Suprapubic skin (tissue), 4 donors: ENCODE results near the gene CCL24. TPM values are rescaled to one million over a fixed set of nuclear protein-coding genes. Genes with fewer than 3 reads are reported as not detected.
"Not testable (repeated sequence)": the region's sequence is repeated elsewhere in the genome, so short reads cannot be mapped to it uniquely, and the experiment has no call there.

Source experiments
- DNase-seq, 2 donors: peaks; one replicate each; pipeline ENCODE4 v3.0.0-alpha.2; 2019; ENCODE audit warnings: low spot score in 2 of 2
- H3K27ac ChIP-seq: fragments of 200-600 bp; sonication (generic); one replicate; pipeline ENCODE4 v1.5.1; 2019
- H3K27me3 ChIP-seq: fragments of 200-600 bp; sonication (generic); one replicate; pipeline ENCODE4 v1.5.1; 2019
- H3K36me3 ChIP-seq: fragments of 200-600 bp; sonication (generic); one replicate; pipeline ENCODE4 v1.5.1; 2019
- H3K4me1 ChIP-seq: fragments of 200-600 bp; sonication (generic); one replicate; pipeline ENCODE4 v1.5.1; 2019
- H3K4me3 ChIP-seq: fragments of 200-600 bp; sonication (generic); one replicate; pipeline ENCODE4 v1.5.1; 2019; ENCODE audit warnings: mild to moderate bottlenecking
- H3K9me3 ChIP-seq: fragments of 200-600 bp; sonication (generic); one replicate; pipeline ENCODE4 v1.5.1; 2019
- EP300 ChIP-seq: sonication (generic); formaldehyde crosslinking; IDR thresholded peaks from one replicate; pipeline ENCODE4 v1.6.1; 2017; ENCODE audit warnings: antibody characterized with exemption
- POLR2A ChIP-seq, 2 donors: fragments of 450-650 bp; IDR thresholded peaks; one replicate each; pipeline ENCODE4 v1.6.1; 2017; ENCODE audit warnings: antibody characterized with exemption in 2 of 2, mild to moderate bottlenecking in 2 of 2, moderate library complexity in 2 of 2
- POLR2AphosphoS5 ChIP-seq, 3 donors: sonication (generic); formaldehyde crosslinking; IDR thresholded peaks; one replicate each; pipeline ENCODE4 v1.6.1; 2017; ENCODE audit warnings: antibody characterized with exemption in 3 of 3
- WGBS: methylation state at CpG from one replicate; pipeline ENCODE4 v1.1.5; 2018; 5-methylcytosine and 5-hydroxymethylcytosine counted together
- total RNA-seq, 4 donors: library from RNA; depleted of rRNA; stranded (reverse); fragments of >200 nt; gene quantifications; one replicate each; pipeline ENCODE4 v1.1.0, GENCODE V29; 2016
- TF ChIP-seq, protein P1 (sequence below), 2 donors: fragments of 200-600 bp in 1 of 2; fragments of 450-650 bp in 1 of 2; sonication (generic) in 1 of 2; IDR thresholded peaks; one replicate each; pipeline ENCODE4 v1.5.1; 2016 to 2019; ENCODE audit warnings: antibody characterized with exemption in 2 of 2, mild to moderate bottlenecking in 1 of 2, moderate library complexity in 1 of 2

CCL24 gene
- total RNA-seq, 4 donors from 2014 or later = 2.6 to 2.7 TPM; not detected in 2

- TF ChIP-seq POLR2A (IDR thresholded peaks at IDR 0.05) = no peak
- TF ChIP-seq, protein P1, sequence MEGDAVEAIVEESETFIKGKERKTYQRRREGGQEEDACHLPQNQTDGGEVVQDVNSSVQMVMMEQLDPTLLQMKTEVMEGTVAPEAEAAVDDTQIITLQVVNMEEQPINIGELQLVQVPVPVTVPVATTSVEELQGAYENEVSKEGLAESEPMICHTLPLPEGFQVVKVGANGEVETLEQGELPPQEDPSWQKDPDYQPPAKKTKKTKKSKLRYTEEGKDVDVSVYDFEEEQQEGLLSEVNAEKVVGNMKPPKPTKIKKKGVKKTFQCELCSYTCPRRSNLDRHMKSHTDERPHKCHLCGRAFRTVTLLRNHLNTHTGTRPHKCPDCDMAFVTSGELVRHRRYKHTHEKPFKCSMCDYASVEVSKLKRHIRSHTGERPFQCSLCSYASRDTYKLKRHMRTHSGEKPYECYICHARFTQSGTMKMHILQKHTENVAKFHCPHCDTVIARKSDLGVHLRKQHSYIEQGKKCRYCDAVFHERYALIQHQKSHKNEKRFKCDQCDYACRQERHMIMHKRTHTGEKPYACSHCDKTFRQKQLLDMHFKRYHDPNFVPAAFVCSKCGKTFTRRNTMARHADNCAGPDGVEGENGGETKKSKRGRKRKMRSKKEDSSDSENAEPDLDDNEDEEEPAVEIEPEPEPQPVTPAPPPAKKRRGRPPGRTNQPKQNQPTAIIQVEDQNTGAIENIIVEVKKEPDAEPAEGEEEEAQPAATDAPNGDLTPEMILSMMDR (IDR thresholded peaks at IDR 0.05) = no peak
- TF ChIP-seq POLR2AphosphoS5 (IDR thresholded peaks at IDR 0.05) = no peak
- TF ChIP-seq EP300 = no peak
- no peaks in the 10 kb centered on the region for H3K27me3 ChIP-seq
- peaks cover 7% of the 10 kb centered on the region for H3K4me1 ChIP-seq
- peak within 1 kb of the TSS; percentile 31 for H3K27ac ChIP-seq
- H3K4me3 ChIP-seq = no peak within 1 kb of the TSS
- DNase-seq = peak; percentile 68 to 85
- 43% methylated on average over 9 of the region's 9 CpGs for WGBS
- no peaks in the 10 kb centered on the region for H3K36me3 ChIP-seq
- no peaks in the 10 kb centered on the region for H3K9me3 ChIP-seq
Measured at GRCh38 chr7:75772081-75773077, 41.2 kb downstream of the CCL24 start, which contains the start of gene CCL26. CCL26 (minus strand) TSS chr7:75772211; CDS start chr7:75772176, 35 bp downstream.

GRCh38 chr7:75771224-75771623 lies 42.4 kb downstream of the CCL24 start:
- Histone ChIP-seq H3K9me3 (no peaks in the 10 kb centered on the region), H3K27me3 (no peaks in the 10 kb centered on the region), H3K4me1 (peaks cover 7% of the 10 kb centered on the region), H3K4me3 (no peak overlapping the region), H3K27ac (no peak overlapping the region), H3K36me3 (no peaks in the 10 kb centered on the region)
- DNase-seq = no peak
- 89% methylated on average over 1 of the region's 1 CpG for WGBS
- TF ChIP-seq, protein P1 (IDR thresholded peaks at IDR 0.05) = no peak
- TF ChIP-seq POLR2A (IDR thresholded peaks at IDR 0.05) = no peak

- H3K4me3 ChIP-seq = no peak overlapping the region
- 10% methylated on average over 2 of the region's 2 CpGs for WGBS
- no peaks in the 10 kb centered on the region for H3K27me3 ChIP-seq
- no peak overlapping the region for H3K27ac ChIP-seq
- H3K36me3 ChIP-seq = no peaks in the 10 kb centered on the region
- DNase-seq = no peak
- no peak for TF ChIP-seq POLR2AphosphoS5 (IDR thresholded peaks at IDR 0.05)
- TF ChIP-seq, protein P1 (IDR thresholded peaks at IDR 0.05) = peak; percentile 73 to 78
- H3K4me1 ChIP-seq = no peaks in the 10 kb centered on the region
- no peaks in the 10 kb centered on the region for H3K9me3 ChIP-seq
Measured at GRCh38 chr7:75762350-75762917, 51.2 kb downstream of the CCL24 start.

- H3K4me3 ChIP-seq, DNase-seq, H3K4me1 ChIP-seq, H3K27ac ChIP-seq, H3K36me3 ChIP-seq, H3K9me3 ChIP-seq, H3K27me3 ChIP-seq: not testable (repeated sequence)
- WGBS = 74% methylated on average over 3 of the region's 3 CpGs
Measured at GRCh38 chr7:75761801-75762200, 51.8 kb downstream of the CCL24 start.

Other genes with a start within 250 kb of the CCL24 start
- gene HIP1, start 74.9 kb downstream of the CCL24 start, total RNA-seq = 10 to 100 TPM; 16.0 to 29.4 (median 22.3) TPM
- not detected for gene CCL26, start 41.6 kb downstream of the CCL24 start, total RNA-seq
- 10 to 100 TPM; 28.3 to 63.1 (median 49.8) TPM for gene RHBDD2, start 65.2 kb upstream of the CCL24 start, total RNA-seq
- 100 to 1,000 TPM in 1 of 4 donors, 10 to 100 TPM in 3; 85.8 to 112 (median 91.8) TPM for gene POR, start 101.3 kb upstream of the CCL24 start, total RNA-seq
- 10 to 100 TPM; 21.0 to 34.0 (median 22.4) TPM for gene TMEM120A, start 180.8 kb upstream of the CCL24 start, total RNA-seq
- 10 to 100 TPM in 3 of 4 donors, 1 to 10 TPM in 1; 8.8 to 59.5 (median 41.2) TPM for gene STYXL1, start 234.2 kb upstream of the CCL24 start, total RNA-seq
- gene MDH2, start 234.3 kb upstream of the CCL24 start, total RNA-seq = 100 to 1,000 TPM in 3 of 4 donors, 10 to 100 TPM in 1; 99.8 to 127 (median 116) TPM